DOHH2 (cell line): ENCODE data around the gene HES7.

ENCODE experiments used
- EZH2phosphoT487 ChIP-seq: fragments of 200-600 bp; sonication (generic); IDR thresholded peaks from 2 replicates; pipeline ENCODE4 v1.6.1; 2017; ENCODE audit warnings: borderline replicate concordance, mild to moderate bottlenecking, antibody characterized with exemption, low read length, moderate library complexity, mixed read lengths
- TF ChIP-seq, protein P1 (sequence below): fragments of 200-600 bp; sonication (generic); IDR thresholded peaks from one replicate; pipeline ENCODE4 v1.5.1; 2014; ENCODE audit warnings: antibody characterized with exemption, mild to moderate bottlenecking, low read depth, low read length; ENCODE audit not compliant: poor library complexity, severe bottlenecking

- TF ChIP-seq, protein P1, sequence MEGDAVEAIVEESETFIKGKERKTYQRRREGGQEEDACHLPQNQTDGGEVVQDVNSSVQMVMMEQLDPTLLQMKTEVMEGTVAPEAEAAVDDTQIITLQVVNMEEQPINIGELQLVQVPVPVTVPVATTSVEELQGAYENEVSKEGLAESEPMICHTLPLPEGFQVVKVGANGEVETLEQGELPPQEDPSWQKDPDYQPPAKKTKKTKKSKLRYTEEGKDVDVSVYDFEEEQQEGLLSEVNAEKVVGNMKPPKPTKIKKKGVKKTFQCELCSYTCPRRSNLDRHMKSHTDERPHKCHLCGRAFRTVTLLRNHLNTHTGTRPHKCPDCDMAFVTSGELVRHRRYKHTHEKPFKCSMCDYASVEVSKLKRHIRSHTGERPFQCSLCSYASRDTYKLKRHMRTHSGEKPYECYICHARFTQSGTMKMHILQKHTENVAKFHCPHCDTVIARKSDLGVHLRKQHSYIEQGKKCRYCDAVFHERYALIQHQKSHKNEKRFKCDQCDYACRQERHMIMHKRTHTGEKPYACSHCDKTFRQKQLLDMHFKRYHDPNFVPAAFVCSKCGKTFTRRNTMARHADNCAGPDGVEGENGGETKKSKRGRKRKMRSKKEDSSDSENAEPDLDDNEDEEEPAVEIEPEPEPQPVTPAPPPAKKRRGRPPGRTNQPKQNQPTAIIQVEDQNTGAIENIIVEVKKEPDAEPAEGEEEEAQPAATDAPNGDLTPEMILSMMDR, result no peak
- TF ChIP-seq EZH2phosphoT487, result no peak
These were observed 17.1 kb upstream of the HES7 start for GRCh38 chr17:8141045-8141444.
